ENCODE data around the gene B3GNT2.

- TF ChIP-seq EP300 (IDR thresholded peaks at IDR 0.05) (no peak), CTCF (IDR thresholded peaks at IDR 0.05) (no peak)
Measured at GRCh38 chr2:62158444-62159121, 37.3 kb upstream of the B3GNT2 start.

All from suprapubic skin (tissue), 3 donors.